ENCODE measurements around the gene IL4.
"Not testable (repeated sequence)": the region's sequence is repeated elsewhere in the genome, so short reads cannot be mapped to it uniquely, and the experiment has no call there.

The IL4 gene

DNA sequence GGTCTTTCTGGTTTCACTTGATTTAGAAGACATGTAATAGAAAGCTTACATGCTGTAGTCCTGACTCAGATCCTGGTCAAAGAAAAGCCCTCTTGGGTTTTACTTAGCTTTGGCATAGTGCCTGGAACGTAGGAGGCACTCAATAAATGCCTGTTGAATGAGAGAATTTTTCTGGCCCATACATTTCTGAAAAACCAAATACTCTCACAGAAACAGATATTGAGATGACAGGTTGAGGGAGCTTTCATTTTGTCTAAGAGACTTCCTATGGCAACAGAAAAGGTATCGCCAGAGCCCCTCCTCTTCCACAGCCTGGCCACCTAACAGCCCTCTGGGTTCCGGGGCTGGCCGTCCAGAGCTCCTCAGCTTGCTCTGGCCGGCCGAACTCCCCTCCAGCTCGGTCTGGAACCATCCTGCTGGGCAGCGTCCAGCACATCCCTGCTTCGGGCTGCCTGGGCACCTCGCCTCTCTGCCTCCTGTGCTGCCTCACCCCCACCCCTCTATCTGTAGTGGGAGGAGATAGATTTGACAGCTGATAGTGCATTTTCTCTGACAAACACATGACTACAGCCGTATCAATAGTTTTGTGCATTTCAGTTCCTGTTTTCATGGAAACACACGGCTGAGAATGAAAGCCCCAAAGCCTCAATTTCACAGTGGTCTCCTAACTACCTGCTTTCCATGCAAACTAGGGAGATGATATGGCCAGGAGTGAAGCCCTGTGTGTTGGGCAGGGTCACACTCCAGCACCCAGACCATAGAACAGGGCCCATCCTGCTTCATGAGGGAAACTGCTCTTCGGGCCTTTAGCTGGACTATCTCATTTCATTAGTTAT lies 1.1 kb downstream of the IL4 start:
- no peak for DNase-seq

DNA sequence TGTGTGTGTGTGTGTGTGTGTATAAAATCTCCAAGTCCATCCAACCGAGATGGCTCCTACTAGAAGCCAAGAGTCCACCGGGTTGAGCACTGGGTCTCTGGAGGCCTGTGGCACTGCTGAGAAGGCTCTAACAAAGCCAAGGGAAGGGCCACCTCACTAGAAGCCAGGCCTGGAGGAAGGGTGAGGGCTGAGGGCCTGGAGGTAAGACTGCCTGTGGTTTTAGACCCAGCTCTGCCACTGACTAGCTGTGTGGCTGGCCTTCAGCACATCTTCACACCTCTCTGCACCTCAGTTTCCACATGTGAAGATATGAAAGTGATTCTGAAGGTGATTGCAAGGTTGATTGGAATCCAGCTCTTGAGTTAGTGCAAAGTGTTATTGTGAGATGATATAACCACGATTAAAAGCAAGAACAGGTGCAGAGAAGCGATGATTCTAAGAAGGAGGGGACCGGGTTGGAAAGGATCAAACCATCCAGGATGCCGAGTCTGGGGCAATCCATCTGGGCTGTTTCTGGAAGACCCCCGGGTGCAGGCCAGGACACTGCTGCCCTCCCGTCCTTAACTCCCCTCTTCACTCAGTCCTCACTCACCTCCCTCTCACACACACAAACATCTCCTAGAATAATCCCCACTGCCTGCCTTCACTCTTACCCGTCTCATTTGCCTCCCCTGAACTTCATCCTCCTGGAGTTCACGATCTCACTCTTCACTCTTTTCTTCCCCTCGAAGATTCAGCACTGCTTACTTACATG lies 2.3 kb downstream of the IL4 start:
- no peak for DNase-seq

DNA sequence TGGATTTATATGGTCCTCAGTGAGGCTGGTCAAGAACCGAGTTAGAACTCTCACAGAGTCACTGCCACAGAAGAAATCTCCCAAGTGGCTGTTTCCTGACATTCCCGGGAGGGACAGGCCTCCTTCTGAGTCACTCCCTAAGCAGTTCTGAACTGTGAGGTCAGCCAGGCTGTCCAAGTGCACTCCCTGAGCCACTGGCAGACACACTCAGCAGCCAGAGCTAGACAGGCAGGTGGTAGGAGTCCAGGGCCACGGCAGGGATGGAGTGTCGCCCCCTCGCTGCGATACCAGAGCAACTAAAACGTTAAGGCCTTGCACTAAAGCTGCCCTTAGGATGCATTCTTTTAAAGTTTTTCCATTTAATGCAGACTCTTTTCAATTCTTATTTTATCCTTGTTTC lies 3.4 kb downstream of the IL4 start:
- no peak for DNase-seq

DNA sequence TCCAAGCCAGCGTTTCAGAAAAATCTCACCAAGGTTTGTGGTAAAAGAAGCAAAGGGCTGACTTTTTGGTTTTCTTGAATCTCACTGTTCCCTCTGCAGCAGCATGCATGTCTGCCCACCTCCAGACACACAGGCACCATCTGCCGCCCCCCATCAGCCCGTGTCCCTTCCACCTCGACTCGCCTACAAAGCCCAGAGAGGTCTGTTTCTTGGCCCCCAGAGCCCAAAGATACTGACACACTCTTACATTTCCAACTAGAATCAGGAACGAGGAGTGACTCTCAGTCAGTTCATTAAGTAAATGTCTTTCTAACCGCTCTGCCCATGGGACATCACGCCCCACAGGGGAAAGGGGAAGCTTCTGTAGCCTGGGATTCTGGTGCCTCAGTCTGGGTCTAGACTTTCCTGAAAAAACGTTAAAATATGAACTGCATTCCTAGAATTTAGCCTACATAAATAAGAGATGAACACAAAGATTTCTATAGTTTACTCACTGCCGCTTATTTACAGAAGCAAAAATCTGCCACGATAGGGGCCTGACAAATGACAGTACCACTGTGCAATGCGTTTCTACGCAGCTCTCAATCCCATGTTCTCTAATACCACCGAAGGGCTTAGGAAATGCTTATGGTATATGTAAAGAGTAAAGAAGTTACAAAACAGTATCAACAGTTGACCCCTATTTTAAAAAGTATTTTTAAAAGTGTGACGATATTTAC lies 4.1 kb downstream of the IL4 start:
- no peak for DNase-seq

DNA sequence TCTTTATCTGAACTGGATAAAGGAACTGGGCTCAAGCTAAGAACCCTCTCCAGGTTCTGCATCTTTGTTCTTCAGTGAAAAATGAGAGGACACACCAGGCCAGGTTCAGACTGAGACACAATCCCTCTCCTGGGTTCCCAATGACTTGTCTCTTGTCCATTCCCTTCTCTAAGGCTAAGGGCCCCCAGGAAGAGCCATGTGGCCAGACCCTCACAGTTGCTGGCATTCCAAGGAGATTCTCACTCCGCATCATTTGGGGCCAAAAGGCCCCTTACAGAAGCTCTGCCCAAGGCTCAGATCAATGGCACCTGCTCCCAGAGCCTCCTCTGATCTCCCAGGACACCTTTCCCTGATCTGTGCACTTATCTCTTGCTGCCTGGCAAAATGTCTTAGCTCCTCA lies 4.9 kb downstream of the IL4 start:
- DNase-seq = no peak

DNA sequence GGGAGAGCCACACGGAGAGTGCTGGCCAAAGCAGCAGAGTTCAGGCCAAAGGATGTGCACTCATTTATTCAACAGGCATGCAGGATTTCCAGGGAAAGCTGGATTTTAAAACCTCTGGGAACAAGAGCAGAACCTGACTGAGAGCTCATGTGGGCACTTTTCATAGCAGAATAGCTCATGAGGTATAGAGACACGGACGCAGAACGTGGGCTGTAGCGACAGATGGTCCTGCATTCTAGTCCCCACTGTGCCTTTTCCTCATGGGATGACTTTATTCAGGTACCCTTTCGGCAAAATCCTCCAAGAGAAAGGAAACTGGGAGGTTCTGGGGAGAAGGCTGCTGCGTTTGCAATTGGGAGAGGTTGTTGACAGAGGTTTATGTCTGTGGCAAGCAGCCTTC lies 5.4 kb downstream of the IL4 start:
- DNase-seq = no peak

DNA sequence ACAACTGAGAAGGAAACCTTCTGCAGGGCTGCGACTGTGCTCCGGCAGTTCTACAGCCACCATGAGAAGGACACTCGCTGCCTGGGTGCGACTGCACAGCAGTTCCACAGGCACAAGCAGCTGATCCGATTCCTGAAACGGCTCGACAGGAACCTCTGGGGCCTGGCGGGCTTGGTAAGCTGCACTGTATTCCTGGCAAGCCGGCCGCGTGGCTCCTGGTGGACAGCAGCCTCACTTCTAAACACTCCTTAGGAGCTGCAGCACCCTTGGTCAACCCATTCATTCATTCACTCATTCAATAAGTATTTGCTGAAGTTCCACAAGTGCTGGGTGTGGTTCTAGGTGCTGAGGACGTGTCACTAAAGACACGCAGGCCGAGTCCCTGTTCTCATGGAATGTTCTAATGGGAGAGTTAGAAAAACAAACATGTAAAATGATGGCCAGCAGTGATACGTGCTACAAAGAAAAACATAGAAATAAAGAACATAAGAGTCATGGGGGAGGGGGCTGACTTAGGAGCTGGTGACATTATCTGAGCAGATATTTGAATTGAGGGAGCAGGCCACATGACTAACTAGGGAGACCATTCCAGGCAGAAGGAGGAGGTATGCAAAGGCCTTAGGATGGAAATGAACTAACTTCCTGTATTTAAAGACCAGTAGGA lies 6.1 kb downstream of the IL4 start:
- DNase-seq = no peak

DNA sequence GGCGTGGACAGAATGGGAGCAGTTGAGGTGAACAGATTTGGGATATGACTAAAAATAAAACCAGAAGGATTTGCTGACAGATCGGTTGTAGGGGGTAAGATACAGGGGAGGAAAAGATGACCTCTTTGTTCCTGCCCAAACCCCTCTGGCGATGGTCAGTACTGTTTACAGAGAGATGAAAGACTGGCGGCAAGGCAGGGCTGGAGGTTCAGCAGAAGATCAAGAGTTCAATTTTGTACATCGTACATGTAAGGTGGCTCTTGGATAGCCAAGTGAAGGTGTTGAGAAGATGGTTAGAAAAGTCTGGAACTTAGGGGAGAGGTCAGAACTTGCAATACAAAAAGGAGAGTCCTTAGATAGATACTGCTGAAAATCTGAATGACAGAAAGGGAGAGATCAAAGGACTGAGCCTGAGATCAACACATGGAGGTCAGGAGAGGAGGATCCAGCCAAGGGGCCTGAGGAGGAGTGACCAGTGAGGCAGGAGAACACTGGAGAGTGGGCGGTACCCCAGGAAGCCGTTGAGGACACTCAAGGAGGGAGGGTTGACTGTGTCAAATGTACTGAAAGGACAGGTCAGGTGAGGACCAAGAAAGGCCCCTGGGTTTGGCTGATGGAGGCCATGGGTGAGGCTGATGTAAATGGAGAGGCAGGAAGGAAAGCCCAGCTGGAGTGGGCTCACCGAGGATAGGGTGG lies 7.1 kb downstream of the IL4 start:
- DNase-seq = no peak

DNA sequence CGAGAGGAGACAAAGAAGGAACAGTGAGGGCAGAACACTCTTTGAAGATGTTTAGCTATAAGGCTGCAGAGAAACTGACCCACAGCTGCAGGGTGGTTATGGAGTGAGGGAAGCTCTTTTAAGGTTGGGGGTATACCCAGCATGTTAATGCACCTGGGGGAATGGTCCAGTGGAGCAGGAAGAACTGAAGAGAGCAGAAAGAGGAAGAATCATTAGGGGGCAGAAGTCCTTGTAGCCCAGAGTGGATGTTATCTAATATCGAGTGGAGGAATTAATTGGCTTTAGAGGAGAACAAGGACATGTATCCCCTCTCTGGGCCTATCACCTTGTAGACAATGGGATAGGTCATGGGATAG lies 7.7 kb downstream of the IL4 start:
- no peak for DNase-seq

DNA sequence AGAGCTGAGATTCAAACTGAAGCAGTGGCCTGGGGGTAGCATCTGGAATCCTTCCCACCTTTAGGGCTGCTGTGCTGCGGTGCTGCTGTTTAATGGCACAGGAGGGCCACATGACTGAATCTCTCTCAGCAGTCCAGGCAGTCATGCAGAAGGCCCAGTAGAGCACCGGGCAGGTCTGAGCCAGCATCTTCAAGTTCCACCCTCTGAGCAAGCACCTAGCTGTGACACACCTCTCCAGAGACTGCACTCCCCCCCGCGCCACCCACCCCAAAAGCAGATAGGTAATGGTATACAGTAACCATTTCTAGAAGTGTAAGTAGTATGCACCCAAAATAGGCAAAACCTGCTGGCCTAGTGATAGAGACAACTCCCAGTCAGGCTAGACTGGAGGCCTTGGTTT lies 8.2 kb downstream of the IL4 start:
- no peak for DNase-seq

DNA sequence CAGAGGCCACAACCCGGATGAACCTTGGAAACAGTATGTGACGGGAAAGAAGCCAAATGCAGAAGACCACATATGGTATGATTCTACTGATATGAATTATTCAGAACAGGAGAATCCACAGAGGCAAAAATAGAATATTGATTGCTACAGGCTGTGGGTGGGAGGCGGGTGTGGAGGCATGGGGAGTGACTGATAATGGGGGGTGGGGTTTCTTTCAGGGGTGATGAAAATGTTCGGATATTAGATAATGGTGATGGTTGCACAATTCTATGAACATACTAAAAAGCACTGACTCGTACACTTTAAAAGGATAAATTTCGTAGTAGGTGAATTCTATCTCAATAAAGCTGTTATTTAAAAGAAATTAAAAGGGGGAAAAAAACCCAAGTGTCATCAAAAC lies 10.7 kb downstream of the IL4 start:
- DNase-seq = no peak

DNA sequence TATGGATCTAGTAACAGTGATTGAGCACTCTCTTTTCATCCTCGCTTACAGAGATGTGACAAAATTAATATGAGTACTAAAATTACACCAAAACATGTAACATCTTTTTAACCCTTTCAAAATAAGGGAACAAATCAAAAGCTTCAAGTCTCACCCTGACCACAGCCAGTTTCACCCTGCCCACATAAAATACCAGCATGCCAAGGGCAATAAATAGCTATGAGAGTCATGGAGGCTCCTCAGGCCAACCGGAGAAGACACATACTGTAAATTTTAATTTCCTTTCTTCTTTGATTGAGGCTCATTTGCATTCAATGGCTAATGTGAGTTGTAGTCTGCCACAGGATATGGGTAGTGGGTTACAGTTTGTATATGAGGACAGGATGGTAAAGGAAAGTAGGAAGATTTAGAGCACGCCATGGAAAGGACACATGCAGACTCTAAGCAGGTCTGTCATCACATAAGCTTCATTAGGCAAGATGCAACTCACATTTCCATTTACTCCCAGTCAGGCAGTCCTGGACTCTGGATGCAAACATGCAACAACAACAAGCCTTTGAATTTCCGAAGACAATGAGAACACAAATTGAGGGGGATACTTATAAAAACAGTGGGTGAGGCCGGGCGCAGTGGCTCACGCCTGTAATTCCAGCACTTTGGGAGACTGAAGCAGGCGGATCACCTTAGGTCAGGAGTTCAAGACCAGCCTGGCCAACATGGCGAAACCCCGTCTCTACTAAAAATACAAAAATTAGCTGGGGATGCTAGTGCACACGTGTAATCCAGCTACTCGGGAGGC lies 11.3 kb downstream of the IL4 start:
- DNase-seq = no peak

DNA sequence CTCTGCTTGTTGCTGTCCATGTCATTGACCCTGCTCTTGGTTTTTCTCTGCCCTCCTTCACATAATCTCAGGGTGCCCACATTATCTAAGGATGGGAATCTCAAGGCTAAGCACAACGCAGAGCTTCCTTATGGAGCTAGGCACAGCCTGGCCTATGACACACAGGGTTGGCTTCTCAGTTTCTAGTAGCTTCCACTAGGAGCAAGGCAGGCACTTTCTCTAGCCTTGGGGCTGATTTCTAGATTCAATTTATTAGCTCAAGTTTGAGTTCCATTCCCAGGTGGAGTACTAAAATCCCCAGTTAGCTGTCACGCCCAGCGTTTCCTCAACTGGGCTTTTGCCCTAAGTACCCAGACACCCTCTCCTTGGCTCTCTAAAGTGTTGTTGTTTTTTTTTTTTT lies 12.4 kb downstream of the IL4 start:
- DNase-seq = no peak

DNA sequence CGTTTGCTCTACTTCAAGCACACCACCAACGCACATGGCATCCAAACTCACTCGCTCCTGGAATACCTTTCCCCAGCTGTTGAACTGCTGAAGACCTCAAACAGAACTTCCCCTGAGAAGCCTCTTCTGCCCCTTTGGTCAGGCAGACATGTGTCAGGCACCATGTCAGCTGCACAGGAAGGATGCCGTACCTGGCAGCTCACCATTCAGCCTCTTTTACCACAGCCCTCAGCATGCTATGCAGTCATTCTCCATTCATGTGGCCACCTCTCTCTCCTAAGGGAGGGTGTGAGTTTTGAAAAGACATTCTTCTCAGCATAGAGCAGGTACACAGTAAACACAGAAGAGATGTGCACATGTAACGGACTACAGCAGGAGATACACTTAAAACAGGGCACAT lies 14.2 kb downstream of the IL4 start:
- no peak for DNase-seq

DNA sequence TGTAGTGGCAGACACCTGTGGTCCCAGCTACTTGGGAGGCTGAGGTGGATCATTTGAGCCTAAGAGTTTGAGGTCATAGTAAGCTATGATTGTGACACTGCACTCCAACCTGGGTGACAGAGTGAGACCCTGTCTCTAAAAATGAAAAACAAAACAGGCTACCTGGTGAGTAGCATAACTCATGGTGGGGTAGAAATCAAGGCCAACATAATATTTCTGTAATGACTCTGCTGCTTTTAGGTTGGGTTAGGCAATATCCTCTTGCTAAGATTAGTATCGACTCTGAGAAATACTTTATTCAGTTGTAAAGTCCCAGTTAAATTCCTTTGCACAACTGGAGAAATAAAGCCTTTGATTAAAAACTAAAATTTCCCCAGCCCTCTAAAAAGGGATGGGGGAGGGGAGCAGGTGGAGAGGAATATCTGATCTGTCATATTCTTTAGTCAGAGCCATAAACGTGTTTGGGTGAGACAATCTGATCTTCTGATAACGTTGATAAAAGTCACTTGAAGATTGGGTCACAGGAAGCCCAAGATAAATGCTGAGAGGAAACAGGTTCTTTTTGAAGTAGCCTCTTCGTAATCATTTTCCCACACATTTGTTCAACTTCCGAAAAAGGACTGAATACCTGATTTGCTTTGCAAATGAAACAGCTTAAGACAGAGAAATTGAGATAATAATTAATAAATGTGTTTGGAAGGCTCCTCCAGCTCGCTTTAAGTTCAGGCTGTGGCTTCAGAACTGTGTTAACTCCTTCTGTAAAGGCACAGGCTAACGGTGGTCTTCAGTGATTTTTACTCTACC lies 14.9 kb downstream of the IL4 start:
- DNase-seq = peak; percentile 45

DNA sequence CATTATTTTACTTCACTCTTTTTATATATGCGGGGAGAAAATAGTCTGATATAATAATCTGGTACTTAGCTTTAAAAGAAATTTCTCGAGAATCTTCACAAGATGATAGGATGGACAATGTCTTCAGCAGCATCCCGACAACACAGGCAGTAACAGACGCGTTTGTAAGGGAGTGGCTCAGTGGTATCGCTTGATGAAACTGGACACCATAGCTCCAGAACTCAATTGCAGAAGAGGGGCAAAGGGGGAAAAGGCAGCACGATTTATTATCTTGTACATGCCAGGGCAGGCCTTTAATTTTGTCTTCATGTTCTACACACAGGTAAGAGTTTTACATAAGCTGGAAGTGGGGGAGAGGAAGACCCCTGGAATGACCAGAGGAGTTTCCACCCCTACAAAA lies 15.7 kb downstream of the IL4 start:
- DNase-seq = no peak

DNA sequence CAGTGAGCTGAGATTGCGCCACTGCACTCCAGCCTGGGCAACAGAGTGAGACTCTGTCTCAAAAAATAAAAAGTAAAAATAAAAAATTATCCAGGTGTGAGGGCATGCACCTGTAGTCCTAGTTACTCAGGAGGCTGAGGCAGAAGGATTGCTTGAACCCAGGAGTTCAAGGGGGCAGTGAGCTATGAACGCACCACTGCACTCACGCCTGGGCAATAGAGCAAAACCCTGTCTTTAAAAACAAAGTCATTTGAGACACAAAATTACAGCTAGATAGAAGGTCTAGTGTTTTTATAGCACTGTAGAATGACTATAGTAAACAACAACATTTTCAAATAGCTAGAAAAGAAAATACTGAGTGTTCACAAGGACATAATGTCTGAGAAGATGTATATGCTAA lies 16.4 kb downstream of the IL4 start:
- DNase-seq = no peak

DNA sequence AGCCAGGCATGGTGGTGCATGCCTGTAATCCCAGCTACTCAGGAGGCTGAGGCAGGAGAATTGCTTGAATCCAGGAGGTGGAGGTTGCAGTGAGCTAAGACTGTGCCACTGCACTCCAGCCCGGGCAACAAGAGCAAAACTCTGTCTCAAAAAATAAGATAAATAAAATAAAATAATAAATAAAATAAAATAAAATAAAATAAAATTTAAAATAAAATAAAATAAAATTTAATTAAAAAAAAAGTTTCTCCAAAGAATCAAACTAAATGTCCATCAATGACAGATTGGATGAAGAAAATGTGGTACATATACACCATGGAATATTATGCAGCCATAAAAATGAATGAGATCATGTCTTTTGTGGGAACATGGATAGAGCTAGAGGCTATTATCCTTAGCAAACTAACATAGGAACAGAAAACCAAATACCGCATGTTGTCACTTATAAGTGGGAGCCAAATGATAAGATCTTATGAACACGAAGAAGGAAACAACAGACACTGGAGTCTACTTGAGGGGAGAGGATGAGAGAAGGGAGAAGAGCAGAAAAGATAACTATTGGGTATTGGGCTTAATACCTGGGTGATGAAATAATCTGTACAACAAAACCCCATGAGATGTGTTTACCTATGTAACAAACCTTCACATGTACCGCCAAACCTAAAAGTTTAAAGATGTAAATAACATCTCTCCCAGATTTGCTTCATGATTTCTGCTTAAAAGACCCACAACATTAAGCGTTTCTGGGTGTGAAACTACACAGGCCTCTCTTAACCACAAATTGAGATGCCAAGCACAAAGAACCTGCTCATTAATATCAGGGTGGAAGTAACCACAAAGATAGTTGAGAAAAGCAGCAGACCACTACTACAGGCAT lies 18.2 kb downstream of the IL4 start:
- DNase-seq = not testable (repeated sequence)

DNA sequence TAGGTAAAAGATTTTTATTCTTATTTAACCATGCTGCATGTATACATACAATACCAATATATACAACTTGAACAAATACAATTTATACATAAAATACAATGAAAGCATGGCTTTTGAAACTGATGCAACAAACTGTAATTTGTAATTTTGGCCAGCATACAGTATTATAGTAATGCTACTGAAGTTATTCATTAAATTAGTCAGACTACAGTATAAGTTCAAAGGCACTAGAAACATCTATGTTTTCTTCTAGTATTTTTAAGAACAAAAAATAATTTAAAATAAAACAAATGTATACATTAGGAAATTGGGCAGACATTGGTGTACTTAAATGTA lies 18.8 kb downstream of the IL4 start:
- no peak for DNase-seq

DNA sequence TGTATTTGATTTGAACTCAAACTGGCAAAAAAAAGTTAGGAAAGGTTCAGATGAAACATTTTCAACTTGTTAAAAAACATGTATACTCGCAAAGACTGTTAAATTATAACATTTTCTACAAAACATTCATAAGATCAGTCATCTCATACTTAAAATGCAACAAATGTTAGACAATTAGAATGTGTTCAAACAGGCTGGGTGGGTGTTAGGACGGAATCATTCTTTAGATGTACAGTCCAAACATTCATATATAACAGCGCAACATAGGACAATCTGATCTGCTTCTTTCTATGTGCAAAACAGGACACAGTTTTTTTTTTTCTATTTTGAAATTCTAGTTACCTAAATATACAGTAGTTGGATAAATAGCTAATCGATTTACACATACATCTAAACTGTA lies 22.2 kb downstream of the IL4 start:
- no peak for DNase-seq

Data from stimulated activated CD4-positive, alpha-beta T cell treated with anti-CD3 and anti-CD28 coated beads, Interleukin-4, amount 100 ng/mL, for 24 hours (primary cell).